GM12878 (cell line): ENCODE data around the gene SYNDIG1. TPM values are rescaled to one million over a fixed set of nuclear protein-coding genes. Genes with fewer than 3 reads are reported as not detected.

Experiments
- ATAC-seq: fragments of 200-7000 bp; cut with Tn5 transposase; 3 replicates; pipeline ENCODE4 v1.9.1; 2020; ENCODE audit warnings: mild to moderate bottlenecking, moderate library complexity
- BruUV-seq: library from RNA; stranded (reverse); fragments of 400-500 nt; replicated peaks from 2 replicates; lab custom pipeline; 2021; lab: Mats Ljungman, UMichigan
- CTCF ChIA-PET: fragments of 300-600 bp; sonication (Branson Sonifier 250); formaldehyde crosslinking; extraction: SDS; loops from one replicate; lab custom pipeline; 2021; ENCODE audit warnings: inconsistent platforms; lab: Yijun Ruan, JAX
- POLR2A ChIA-PET: fragments of 350-600 bp; formaldehyde crosslinking; extraction: SDS; loops from one replicate; lab custom pipeline; 2021; ENCODE audit warnings: inconsistent platforms; lab: Charles Lee
- RAD21 ChIA-PET: fragments of 300-600 bp; sonication (Branson Sonifier 250); formaldehyde crosslinking; loops from one replicate; lab custom pipeline; 2023; ENCODE audit warnings: antibody characterized with exemption; ENCODE audit not compliant: unreplicated experiment; lab: Charles Lee
- SMC1A ChIA-PET: fragments of 300-600 bp; sonication (Branson Sonifier 250); formaldehyde crosslinking; loops from one replicate; lab custom pipeline; 2023; ENCODE audit not compliant: unreplicated experiment, uncharacterized antibody; lab: Charles Lee
- DNase-seq: peaks from one replicate; pipeline ENCODE4 v3.0.0-alpha.2; 2011; ENCODE audit warnings: low read depth, low spot score
- FAIRE-seq: peaks from 3 replicates; lab custom pipeline; 2011; peaks lifted over from hg19 to GRCh38; lab: Jason Lieb, UNC
- H2AFZ ChIP-seq: 2 replicates; pipeline ENCODE4 v1.6.0; 2011; ENCODE audit warnings: low read depth, low read length, control low read depth; ENCODE audit not compliant: control insufficient read depth
- H3K27ac ChIP-seq: 2 replicates; pipeline ENCODE4 v1.5.1; 2011; ENCODE audit warnings: control low read depth; ENCODE audit not compliant: control insufficient read depth, insufficient read depth
- H3K27me3 ChIP-seq, 2 experiments: replicated peaks in 1 of 2; 2 replicates each; pipeline versions ENCODE4 v1.6.0 to v1.6.1; 2011; ENCODE audit warnings: low read length in 1 of 2; ENCODE audit not compliant: control insufficient read depth in 2 of 2, insufficient read depth in 2 of 2
- H3K36me3 ChIP-seq, 2 experiments: 2 replicates each; pipeline ENCODE4 v1.5.1; 2011; ENCODE audit warnings: low read length in 1 of 2; ENCODE audit not compliant: control insufficient read depth in 2 of 2, insufficient read depth in 2 of 2
- H3K4me1 ChIP-seq: 2 replicates; pipeline ENCODE4 v1.6.1; 2011; ENCODE audit warnings: mild to moderate bottlenecking, low read length, moderate library complexity, mixed read lengths; ENCODE audit not compliant: control insufficient read depth, insufficient read depth
- H3K4me2 ChIP-seq: 2 replicates; pipeline ENCODE4 v1.6.0; 2011; ENCODE audit warnings: control low read depth; ENCODE audit not compliant: control insufficient read depth, insufficient read depth
- H3K4me3 ChIP-seq: fragments of 200-600 bp; sonication (generic); 2 replicates; pipeline ENCODE4 v1.5.1; 2016
- H3K79me2 ChIP-seq: 2 replicates; pipeline ENCODE4 v1.6.0; 2011; ENCODE audit warnings: low read length; ENCODE audit not compliant: control insufficient read depth, insufficient read depth
- H3K9ac ChIP-seq: 2 replicates; pipeline ENCODE4 v1.8.0; 2011; ENCODE audit warnings: low read length, control low read depth, mixed read lengths; ENCODE audit not compliant: control insufficient read depth, insufficient read depth
- H3K9me3 ChIP-seq: replicated peaks from 3 replicates; pipeline ENCODE4 v1.5.1; 2011; ENCODE audit warnings: mild to moderate bottlenecking, low read length; ENCODE audit not compliant: control insufficient read depth, insufficient read depth
- H4K20me1 ChIP-seq: 2 replicates; pipeline ENCODE4 v1.6.0; 2011; ENCODE audit not compliant: control insufficient read depth, insufficient read depth
- FOXK2 ChIP-seq: fragments of 450-650 bp; IDR thresholded peaks from 2 replicates; pipeline ENCODE4 v1.6.1; 2017; ENCODE audit warnings: mild to moderate bottlenecking, moderate library complexity
- NRF1 ChIP-seq: conservative IDR thresholded peaks from 2 replicates; pipeline ENCODE4 v1.6.1; 2011; ENCODE audit warnings: mild to moderate bottlenecking, low read depth, low read length, improper control_type of control experiment
- ZZZ3 ChIP-seq: IDR thresholded peaks from 2 replicates; pipeline ENCODE4 v1.6.1; 2011; ENCODE audit warnings: low read depth; ENCODE audit not compliant: control insufficient read depth, insufficient read length
- WGBS: methylation state at CpG from one replicate; pipeline ENCODE4 v1.1.6; 2016; ENCODE audit warnings: low lambda C conversion rate; ENCODE audit not compliant: insufficient replicate concordance, insufficient coverage; ENCODE audit errors: missing lambda C conversion rate; 5-methylcytosine and 5-hydroxymethylcytosine counted together
- in situ Hi-C: fragments of 300-500 bp; cut with MboI; formaldehyde crosslinking; loops from 9 replicates; pipeline ENCODE4 v1.14.3; 2018; ENCODE audit warnings: mixed read lengths
- intact Hi-C: fragments of 100-400 bp; cut with micrococcal nuclease; formaldehyde crosslinking; loops from one replicate; pipeline ENCODE4 v1.14.2; 2022; ENCODE audit not compliant: unreplicated experiment
- polyA plus RNA-seq, 11 experiments: library from polyadenylated mRNA; depleted of rRNA in 4 of 11; unstranded in 6 of 11; stranded (reverse) in 5 of 11; fragments of >200 nt; fragmentation: Nextera tagmentation in 4 of 11; fragmentation: Illumina TruSeq in 1 of 11; extraction: Ambion mirVana in 4 of 11; extraction: Trizol in 1 of 11; gene quantifications; 1 replicate in 1 of 11; 2 replicates in 10 of 11; pipeline versions ENCODE4 v1.2.1 to v1.2.3, GENCODE V29; 2011 to 2016; ENCODE audit warnings: inconsistent platforms in 2 of 11, missing spikeins in 2 of 11, low read depth in 1 of 11
- total RNA-seq, 4 experiments: library from RNA; depleted of rRNA in 3 of 4; stranded (reverse); fragments of >200 nt in 3 of 4; fragmentation: Illumina TruSeq in 1 of 4; extraction: Trizol in 1 of 4; gene quantifications; 2 replicates each; pipeline versions ENCODE4 v1.2.1 to v1.2.3, GENCODE V29; 2013 to 2021
- TF ChIP-seq, protein P1 (sequence below): fragments of 450-650 bp; IDR thresholded peaks from 2 replicates; pipeline ENCODE4 v1.6.1; 2016; ENCODE audit warnings: mild to moderate bottlenecking, moderate library complexity, borderline replicate concordance

Gene SYNDIG1
- total and polyA plus RNA-seq, 10 of the 15 experiments (the other 5 are each of a cell fraction or from before 2014, with no cell fraction given) = not detected

DNA sequence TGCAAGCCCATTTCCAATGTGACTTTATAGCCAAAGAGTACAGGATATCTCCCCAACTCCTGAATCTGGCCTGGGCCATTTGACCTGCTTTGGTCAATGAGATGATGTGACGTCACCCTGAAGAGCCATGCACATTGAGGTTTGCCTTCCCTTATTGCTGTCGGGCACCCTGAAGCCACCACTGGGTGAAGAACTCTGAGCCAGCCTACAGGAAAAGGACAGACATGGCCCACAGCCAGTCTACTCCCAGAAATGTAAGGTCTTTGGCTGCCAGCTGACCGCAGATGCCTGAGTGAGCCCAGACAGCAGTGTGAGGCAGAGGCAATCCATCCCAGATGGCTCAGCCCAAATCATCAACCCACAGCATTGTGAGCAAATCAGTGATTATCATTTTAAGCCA lies 3.7 kb upstream of the SYNDIG1 start:
- ChIA-PET CTCF (no interaction called here), POLR2A (no interaction called here), SMC1A (no interaction called here)
- Histone ChIP-seq H3K4me2 (no peak overlapping the region), H3K4me1 (no peaks in the 10 kb centered on the region), H3K27ac (no peak overlapping the region), H2AFZ (no peak overlapping the region)
- FAIRE-seq = no peak
- in situ Hi-C loops = no loop called here
- DNase-seq = no peak
- TF ChIP-seq FOXK2 (no peak), ZZZ3 (no peak), NRF1 (no peak)
- TF ChIP-seq, protein P1, sequence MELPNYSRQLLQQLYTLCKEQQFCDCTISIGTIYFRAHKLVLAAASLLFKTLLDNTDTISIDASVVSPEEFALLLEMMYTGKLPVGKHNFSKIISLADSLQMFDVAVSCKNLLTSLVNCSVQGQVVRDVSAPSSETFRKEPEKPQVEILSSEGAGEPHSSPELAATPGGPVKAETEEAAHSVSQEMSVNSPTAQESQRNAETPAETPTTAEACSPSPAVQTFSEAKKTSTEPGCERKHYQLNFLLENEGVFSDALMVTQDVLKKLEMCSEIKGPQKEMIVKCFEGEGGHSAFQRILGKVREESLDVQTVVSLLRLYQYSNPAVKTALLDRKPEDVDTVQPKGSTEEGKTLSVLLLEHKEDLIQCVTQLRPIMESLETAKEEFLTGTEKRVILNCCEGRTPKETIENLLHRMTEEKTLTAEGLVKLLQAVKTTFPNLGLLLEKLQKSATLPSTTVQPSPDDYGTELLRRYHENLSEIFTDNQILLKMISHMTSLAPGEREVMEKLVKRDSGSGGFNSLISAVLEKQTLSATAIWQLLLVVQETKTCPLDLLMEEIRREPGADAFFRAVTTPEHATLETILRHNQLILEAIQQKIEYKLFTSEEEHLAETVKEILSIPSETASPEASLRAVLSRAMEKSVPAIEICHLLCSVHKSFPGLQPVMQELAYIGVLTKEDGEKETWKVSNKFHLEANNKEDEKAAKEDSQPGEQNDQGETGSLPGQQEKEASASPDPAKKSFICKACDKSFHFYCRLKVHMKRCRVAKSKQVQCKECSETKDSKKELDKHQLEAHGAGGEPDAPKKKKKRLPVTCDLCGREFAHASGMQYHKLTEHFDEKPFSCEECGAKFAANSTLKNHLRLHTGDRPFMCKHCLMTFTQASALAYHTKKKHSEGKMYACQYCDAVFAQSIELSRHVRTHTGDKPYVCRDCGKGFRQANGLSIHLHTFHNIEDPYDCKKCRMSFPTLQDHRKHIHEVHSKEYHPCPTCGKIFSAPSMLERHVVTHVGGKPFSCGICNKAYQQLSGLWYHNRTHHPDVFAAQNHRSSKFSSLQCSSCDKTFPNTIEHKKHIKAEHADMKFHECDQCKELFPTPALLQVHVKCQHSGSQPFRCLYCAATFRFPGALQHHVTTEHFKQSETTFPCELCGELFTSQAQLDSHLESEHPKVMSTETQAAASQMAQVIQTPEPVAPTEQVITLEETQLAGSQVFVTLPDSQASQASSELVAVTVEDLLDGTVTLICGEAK = no peak
- TF ChIP-seq, all 136 proteins: peak for 0
- Histone ChIP-seq H3K9me3 (no peaks in the 10 kb centered on the region), H3K27me3 (peaks cover 3 to 7% of the 10 kb centered on the region in 2 experiments), H3K79me2 (no peaks in the 10 kb centered on the region), H3K9ac (no peak overlapping the region), H3K4me3 (no peak overlapping the region), H4K20me1 (no peaks in the 10 kb centered on the region), H3K36me3 (no peaks in the 10 kb centered on the region)
- intact Hi-C loops = no loop called here
- no TSS peak for BruUV-seq
- no peak for ATAC-seq
- 33% methylated on average over 3 of the region's 3 CpGs for WGBS
- RAD21 ChIA-PET = no interaction called here
